C1 segment of cervical spinal cord (tissue), 14 donors: ENCODE measurements around the gene A2M.
A peak's percentile ranks its signal among the peaks of the same experiment; 100 is the strongest.

Experiments used
- DNase-seq, 14 donors: peaks; one replicate each; lab custom pipeline; 2025; lab: John Stamatoyannopoulos, UW

The A2M gene

GRCh38 chr12:9122091-9122609, 6.4 kb upstream of the A2M start:
- no peak for DNase-seq

- DNase-seq: no peak
Observed at GRCh38 chr12:9120487-9121184, 4.9 kb upstream of the A2M start.

DNA sequence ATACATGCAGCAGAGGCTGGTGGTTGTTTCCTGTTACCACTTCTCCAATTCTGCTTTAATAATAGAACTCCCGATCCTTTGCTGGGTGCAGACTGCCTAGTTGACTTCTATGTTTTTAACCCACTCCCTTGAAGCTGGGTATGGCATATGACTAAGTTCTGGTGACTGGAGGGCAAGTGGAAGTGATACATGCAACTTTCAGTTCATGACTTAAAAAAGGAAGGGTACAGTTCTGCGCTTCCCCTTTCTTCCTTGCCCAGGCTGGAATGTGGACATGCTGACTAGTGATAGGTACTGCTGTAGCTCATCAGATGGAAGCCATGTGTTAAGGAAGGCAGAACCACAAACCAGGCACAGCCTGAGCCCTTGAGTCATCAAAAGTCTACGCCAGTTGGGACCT, 2.4 kb upstream of the A2M start:
- DNase-seq: peak in 5 of 14 donors; percentile 25 to 44 (median 41)

GRCh38 chr12:9114946-9115345, 773 bp downstream of the A2M start:
- DNase-seq: no peak

DNA sequence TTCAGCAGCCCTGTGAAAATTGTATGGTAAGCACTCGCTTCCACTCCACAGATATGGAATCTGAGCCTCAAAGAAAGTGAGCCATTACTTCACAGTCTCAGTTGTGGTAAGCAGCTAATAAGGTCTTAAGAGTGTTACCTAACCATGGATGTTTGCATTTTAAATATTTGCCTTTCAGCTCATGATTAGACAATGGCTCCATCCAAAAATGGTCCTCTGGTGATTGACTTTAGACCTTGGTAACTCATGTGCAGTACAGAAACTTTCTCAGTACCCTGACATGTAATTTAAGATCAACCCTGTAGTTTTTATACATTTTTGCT, 1.8 kb downstream of the A2M start:
- no peak for DNase-seq

DNA sequence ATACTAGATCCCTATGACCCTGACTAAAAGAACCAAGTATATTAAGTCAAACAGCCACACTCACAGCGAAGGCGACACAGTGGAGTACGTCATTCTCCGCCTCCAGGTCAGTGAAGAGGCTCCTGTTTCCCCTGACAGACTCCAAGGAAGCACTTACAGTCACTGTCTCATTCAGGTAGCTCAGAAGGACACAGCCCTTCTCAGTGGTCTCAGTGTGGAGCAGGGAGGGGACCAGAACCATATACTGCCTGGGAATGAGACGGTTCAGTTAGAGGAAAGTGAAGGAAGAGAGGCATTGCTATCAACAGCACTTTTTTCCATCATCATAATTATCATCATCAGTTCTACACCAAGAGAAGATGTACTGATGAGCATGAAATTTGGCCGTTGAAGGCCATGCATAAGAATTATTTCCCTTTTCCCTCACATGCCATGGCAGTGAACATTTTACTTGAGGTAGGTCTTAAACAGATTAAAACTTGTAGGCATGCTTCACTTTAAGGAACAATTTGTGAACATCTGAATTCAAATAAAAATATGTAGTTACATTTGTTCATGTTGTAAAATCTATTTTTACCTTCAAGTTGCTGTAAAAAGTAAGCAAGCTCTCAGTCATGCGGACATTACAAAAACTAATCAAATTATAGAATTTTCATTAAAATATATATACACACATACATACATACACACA, 2.3 kb downstream of the A2M start:
- DNase-seq: no peak

- no peak for DNase-seq
Observed at GRCh38 chr12:9112076-9112853, 3.5 kb downstream of the A2M start.

DNA sequence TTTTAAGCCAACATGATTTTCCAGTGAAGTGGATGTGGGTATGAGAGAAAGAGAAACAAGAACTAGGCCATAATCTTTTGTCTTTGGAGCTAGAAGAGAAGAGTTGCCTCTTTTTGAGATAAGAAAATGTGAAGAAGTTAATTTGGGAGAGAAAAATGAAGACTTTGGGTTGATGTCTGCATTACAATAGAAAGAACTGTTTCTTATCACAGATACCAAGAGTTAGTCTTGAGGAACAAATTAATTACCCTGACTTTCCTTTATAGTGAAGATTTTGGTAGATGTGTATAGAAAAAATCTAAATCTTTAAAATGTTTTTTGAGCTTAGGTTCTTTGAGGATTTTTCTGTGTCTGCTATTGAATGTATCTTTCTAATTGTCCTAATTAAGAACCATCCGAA, 4.2 kb downstream of the A2M start:
- no peak for DNase-seq

GRCh38 chr12:9109737-9110491, 5.8 kb downstream of the A2M start:
- DNase-seq: no peak

- no peak for DNase-seq
Observed at GRCh38 chr12:9109213-9109522, 6.6 kb downstream of the A2M start.

DNA sequence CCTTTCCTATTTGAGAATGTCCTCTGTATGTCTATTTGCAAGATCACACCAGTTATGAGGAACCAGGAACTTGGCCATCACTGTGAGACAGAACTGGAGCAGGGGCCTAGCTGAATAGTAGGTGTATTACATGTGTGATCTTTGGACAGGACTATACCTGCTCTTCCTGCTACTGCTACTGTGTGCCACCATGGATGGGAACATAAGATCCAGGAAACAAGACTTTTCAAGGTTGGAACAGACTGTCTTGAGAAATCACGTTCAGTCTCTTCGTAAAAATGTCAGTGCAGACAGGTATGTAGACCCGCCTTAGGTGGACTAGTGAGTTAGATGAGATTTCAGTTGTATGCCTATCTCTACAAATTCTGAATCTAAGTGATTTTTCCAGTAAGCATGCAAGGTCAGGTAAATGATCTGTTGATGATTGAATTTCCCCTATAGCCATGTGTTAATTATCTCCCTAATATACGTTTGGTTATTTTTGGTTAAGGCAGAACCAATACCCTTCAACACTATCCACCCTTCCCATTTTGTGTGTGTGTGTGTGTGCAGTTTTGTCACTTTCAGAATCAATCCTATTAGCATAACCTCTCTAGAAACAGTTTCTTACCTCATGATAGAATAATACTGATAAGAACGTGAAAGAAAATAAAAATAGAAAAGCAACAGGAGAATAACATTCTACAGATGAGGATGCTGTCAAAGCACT, 7.1 kb downstream of the A2M start:
- no peak for DNase-seq

DNA sequence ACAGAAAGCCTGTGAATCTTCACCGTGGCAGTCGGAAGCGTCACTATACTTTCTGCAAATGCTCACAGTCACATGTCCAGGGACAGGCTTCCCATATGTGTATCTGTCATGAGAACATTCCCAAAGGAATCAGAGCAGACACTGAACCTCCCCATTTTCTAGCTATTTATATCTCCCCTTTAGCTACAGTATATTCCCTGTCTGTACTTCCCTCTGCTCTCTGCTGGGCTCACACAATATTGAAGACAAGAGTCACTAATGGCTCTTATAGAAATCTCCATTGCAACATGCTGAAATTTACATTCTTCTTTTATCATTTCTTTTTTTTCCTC, 8.2 kb downstream of the A2M start:
- DNase-seq: no peak

DNA sequence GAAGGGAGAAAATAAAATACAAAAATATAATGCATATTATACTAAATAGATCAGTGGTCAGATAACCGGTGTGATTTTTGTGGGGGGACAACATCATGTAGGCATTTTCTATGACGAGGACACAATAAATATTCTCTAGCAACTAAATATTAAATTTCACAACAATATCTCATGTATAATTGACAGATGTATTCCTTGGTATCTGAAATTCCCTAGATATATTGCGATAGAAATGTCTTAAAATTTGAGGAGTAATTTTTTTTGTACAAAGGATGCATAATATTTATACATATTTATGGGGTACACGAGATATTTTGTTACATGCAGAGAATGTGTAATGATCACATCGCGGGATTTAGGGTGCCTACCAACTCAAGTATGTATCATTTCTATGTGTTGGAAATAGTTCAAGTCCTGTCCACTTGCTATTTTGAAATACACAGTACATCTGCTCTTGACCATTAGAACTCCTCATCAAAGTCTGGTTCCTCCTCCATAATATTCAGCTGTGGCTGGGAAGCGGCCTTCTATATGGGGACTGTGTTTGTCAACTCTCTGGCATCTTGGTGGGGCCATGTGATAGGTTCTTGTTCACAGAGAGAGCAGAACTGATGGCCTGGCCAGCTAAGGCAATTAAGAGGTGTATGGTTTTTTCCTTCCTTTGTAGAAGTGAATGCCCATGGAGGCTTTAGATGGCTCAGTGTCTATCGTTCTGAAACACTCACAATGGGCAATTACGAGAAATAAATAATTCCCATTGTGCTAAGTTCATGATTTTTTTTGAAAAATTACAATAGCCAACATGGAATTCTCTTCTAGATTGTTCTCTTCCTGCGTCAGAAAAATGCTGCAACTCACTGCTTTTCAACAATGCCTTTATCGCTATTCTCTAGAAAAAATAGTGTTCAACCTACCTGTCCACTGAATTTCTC, 8.8 kb downstream of the A2M start:
- no peak for DNase-seq

DNA sequence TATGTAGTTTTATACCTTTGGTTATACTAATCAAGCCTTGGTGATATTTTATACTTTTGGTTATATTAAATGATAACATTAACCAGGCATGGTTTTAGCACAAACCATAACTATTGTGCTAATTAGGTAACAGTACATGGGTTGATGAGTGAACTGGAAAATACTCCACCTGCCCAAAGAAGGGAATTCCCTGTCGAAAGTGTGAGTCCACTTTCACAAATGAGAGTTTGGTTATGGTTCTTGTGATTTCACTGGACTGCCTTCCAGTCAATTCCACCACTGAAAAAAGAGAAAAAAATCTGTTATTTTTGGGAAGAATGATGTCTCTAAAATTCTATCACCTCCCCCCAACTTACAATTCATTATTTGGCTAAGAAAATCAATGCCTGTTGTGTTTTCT, 9.7 kb downstream of the A2M start:
- DNase-seq: no peak

DNA sequence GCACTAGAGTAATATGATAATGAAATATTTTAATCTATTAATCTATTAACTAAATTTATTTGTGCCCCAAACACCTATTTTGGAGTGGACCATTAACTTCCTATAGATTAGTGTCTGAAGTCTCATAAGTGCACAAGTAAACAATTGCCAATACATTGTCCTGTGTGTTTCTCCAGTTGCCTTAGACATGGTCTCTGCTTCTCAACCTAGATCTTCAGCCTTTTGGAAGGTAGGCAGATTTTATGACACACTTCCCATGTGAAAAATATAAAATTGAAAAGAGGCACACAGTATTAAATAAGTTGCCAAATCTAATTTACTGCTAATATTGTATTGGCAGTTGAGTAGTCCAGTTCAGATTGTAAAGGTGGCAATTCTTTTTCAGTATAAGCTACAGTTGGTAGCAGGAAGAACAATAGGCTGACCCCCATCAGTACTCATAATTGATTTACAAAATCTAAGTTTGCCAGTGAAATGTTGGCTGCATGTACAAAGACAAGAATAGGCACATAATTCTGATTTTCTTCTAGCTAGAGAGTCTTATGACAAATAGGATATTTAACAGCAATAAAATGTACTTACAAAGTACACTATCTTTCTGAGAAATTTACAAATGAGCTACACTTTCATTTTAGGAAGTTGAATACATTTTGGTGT, 10.8 kb downstream of the A2M start:
- DNase-seq: no peak

DNA sequence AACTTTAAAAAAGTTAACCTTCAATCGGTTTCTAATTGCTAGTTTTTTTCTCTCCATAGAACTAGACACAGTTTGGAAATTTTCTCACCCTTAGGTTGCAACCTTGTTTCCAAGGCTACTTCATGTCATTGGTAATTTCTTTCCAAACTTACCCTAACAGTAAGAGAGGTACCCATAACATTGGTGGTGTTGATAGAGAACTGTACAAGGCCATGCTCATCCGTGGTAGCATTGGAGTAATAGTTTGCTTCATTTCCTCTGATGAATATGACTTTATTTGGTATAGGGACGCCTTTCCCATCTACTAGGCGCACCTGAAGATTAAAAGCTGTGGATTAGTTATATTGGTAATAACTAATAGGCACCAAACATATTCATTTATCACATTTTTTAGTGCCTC, 11.6 kb downstream of the A2M start:
- no peak for DNase-seq

DNA sequence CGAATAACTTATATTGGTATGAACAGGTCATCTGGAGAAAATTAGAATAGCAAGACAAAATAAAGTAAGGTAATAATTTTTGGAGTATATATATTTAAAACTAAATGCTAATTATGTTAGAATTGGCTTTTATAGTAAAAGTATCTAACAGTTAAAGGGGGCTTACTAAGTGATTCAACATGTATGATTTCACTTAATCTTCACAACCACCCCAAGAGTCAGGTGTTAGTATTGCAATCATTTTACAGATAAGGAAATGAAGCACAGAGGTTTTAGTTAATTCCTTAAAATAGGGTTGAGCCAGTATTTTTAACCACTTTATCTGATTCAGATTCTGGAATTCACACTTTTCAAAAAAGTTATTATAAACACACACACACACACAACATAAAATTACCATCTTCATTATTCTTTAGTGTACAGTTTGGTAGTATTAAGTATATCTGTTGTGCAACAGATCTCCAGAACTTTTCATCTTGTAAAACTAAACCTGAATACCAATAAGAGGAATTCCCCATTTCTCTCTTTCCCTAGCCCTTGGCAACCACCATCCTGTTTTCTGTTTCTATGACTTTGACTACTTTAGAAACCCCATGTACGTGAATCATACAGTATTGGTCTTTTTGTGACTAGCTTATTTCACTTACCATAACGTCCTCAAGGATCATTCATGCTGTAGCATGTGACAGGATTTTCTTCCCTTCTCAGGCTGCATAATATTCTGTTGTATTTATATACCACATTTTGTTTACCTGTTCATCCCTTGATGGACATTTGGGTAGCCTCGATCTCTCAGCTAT, 12.5 kb downstream of the A2M start:
- DNase-seq: no peak

DNA sequence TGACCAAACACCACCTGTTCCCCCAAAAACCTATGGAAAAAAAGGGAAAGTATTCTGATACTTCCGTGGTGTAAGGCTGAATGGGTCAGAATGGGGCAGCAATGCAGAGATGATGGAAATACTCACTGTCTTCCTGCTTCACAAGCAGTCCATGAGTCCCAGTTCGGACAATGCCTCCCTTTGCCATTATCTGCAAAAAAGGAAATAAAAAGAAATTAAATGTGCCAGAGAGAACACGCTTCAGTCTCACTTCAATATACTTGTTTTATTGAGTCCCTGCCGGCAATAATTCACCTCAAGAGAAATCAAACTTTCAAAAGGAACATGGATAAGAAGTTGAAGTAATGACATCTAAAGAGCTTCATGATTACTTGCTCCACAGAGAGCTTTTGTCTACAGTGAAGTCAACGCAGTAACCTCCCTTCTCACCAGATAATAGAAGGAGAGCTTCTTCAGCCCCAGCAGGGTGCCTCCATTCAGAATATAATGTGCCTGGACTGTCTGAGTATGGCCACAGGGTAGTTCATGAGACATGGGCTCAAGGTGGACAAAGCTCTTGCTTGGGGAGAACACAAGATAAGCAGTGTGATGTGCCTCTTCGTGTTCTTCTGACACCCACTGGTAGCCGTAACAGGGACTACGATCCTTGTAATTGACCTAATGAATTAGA, 14.6 kb downstream of the A2M start:
- no peak for DNase-seq
